ENCODE data around the gene ZNF823. TPM values are rescaled to one million over a fixed set of nuclear protein-coding genes. Genes with fewer than 3 reads are reported as not detected.

ZNF823 gene
- total and polyA plus RNA-seq, 2 of the 13 experiments (the other 11 are each of a cell fraction or from before 2014, with no cell fraction given): 5.7 to 11.7 TPM

DNA sequence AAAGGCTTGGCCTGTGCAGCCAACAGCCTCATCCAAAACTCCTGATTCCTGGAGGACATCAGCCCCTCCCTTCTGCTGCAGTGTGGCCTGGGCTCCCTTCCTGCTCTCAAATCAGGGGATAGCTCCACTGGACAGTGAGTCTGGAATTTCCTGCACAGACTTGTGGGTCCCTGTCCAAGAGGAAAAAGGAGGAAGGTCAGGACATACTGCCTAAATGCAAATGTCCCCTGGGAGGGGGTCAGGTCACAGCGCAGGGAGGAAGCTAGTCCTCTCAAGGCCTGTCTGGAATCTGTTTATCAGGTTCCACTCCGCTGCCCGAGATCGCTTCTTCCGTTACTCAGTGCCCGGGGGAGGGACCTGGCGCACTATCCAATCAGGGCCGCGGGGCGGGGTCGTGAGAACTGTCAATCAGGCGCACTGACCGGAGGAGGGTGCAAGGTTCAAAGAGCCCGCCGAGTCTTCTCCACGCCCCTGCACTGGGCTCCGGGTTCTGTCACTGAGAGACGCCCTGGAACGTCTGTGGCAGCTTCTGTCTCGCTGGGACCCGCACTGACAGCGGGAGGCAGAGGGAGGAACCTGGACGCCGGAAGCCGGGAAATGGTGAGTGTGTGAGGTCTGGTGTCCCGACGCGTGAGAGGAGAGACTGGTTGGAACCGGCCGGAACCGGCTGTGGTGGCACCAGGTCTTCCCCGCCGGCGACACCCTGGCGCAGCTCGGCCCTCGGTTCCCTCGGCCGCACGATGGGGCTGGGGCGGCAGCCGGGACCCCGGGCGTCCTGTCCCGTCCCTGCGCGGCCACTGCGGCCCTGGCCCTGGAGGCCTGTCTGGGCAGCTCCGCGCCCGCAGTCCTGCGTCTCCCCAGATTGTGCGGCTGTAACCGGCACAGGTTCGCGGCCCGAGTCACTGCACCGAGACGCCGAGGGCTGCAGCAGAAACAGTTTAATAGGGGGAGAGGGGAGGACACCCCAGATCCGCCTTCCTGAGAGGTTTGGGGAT lies 28.1 kb upstream of the ZNF823 start, which contains the start of gene ZNF441 (continued):
- peak; percentile 85 for TF ChIP-seq ZNF501 (CRISPR knock-in tag; IDR thresholded peaks at IDR 0.05)
- TF ChIP-seq NRL (CRISPR knock-in tag; IDR thresholded peaks at IDR 0.05; ENCODE audit: borderline replicate concordance): no peak; the same call in 1 of the 2 replicates
- TF ChIP-seq ZFP36L1 (CRISPR knock-in tag; IDR thresholded peaks at IDR 0.05): peak; percentile 79
- TF ChIP-seq ZKSCAN1 (IDR thresholded peaks at IDR 0.05; ENCODE audit: low read length): no peak
- TF ChIP-seq ZNF12 (CRISPR knock-in tag; IDR thresholded peaks at IDR 0.05): no peak
- TF ChIP-seq NFATC3 (CRISPR knock-in tag; IDR thresholded peaks at IDR 0.05): 0 out of 2 replicates have a peak, but pooled peaks have one; percentile 31
- peak; percentile 32; the same call in 1 of the 2 replicates for TF ChIP-seq TBX3 (IDR thresholded peaks at IDR 0.05; ENCODE audit: borderline replicate concordance)
- no peak for TF ChIP-seq TRIM24 (CRISPR knock-in tag; IDR thresholded peaks at IDR 0.05)
- TF ChIP-seq ZNF136 (CRISPR knock-in tag; IDR thresholded peaks at IDR 0.05; ENCODE audit: low read depth): peak; percentile 34; the same call in 1 of the 2 replicates
- TF ChIP-seq CENPT (CRISPR knock-in tag; IDR thresholded peaks at IDR 0.05; ENCODE audit: low read depth): no peak
- TF ChIP-seq ELF1 (CRISPR knock-in tag; IDR thresholded peaks at IDR 0.05): peak; percentile 79
- peak; percentile 45 for TF ChIP-seq HNF4G (IDR thresholded peaks at IDR 0.05; ENCODE audit: borderline replicate concordance, low read depth, low read length)
- peak; percentile 8; the same call in 1 of the 2 replicates for TF ChIP-seq HNF4G (CRISPR knock-in tag; IDR thresholded peaks at IDR 0.05; ENCODE audit: borderline replicate concordance, low read depth)
- TF ChIP-seq KDM1A (CRISPR knock-in tag; IDR thresholded peaks at IDR 0.05): no peak
- peak; percentile 89 for TF ChIP-seq NFYC (CRISPR knock-in tag; IDR thresholded peaks at IDR 0.05)
- 0 out of 2 replicates have a peak, but pooled peaks have one; percentile 45 for TF ChIP-seq MEF2D (CRISPR knock-in tag; IDR thresholded peaks at IDR 0.05)
- no peak for TF ChIP-seq SOX6 (IDR thresholded peaks at IDR 0.05)
- peak; percentile 33; the same call in 1 of the 2 replicates for TF ChIP-seq SOX6 (CRISPR knock-in tag; IDR thresholded peaks at IDR 0.05)
- TF ChIP-seq, protein P1, sequence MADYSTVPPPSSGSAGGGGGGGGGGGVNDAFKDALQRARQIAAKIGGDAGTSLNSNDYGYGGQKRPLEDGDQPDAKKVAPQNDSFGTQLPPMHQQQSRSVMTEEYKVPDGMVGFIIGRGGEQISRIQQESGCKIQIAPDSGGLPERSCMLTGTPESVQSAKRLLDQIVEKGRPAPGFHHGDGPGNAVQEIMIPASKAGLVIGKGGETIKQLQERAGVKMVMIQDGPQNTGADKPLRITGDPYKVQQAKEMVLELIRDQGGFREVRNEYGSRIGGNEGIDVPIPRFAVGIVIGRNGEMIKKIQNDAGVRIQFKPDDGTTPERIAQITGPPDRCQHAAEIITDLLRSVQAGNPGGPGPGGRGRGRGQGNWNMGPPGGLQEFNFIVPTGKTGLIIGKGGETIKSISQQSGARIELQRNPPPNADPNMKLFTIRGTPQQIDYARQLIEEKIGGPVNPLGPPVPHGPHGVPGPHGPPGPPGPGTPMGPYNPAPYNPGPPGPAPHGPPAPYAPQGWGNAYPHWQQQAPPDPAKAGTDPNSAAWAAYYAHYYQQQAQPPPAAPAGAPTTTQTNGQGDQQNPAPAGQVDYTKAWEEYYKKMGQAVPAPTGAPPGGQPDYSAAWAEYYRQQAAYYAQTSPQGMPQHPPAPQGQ (CRISPR knock-in tag; IDR thresholded peaks at IDR 0.05; ENCODE audit: borderline replicate concordance): no peak
- TF ChIP-seq KDM5B (CRISPR knock-in tag; IDR thresholded peaks at IDR 0.05; ENCODE audit: borderline replicate concordance): peak; percentile 77
- peak; percentile 73 for TF ChIP-seq PHF8 (CRISPR knock-in tag; IDR thresholded peaks at IDR 0.05)
- TF ChIP-seq ZNF619 (CRISPR knock-in tag; IDR thresholded peaks at IDR 0.05): no peak
- TF ChIP-seq, protein P2, sequence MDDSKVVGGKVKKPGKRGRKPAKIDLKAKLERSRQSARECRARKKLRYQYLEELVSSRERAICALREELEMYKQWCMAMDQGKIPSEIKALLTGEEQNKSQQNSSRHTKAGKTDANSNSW (CRISPR knock-in tag; IDR thresholded peaks at IDR 0.05; ENCODE audit: borderline replicate concordance): no peak; the same call in 1 of the 2 replicates
- no peak for TF ChIP-seq ZNF552 (CRISPR knock-in tag; IDR thresholded peaks at IDR 0.05; ENCODE audit: borderline replicate concordance)
- TF ChIP-seq ZNF589 (CRISPR knock-in tag; conservative IDR thresholded peaks at IDR 0.05): no peak
- no peak for TF ChIP-seq ZNF383 (CRISPR knock-in tag; IDR thresholded peaks at IDR 0.05; ENCODE audit: borderline replicate concordance)
- TF ChIP-seq ZNF230 (CRISPR knock-in tag; IDR thresholded peaks at IDR 0.05): peak; percentile 65; the same call in 1 of the 2 replicates
- TF ChIP-seq RELA (CRISPR knock-in tag; IDR thresholded peaks at IDR 0.05): no peak
- no peak for TF ChIP-seq ZBTB8A (CRISPR knock-in tag; IDR thresholded peaks at IDR 0.05; ENCODE audit: borderline replicate concordance, low read depth)
- peak; percentile 96 for TF ChIP-seq ARID2 (CRISPR knock-in tag; IDR thresholded peaks at IDR 0.05; ENCODE audit: borderline replicate concordance)
